PC-3 (cell line): ENCODE data around the gene EFTUD2. TPM values are rescaled to one million over a fixed set of nuclear protein-coding genes. Genes with fewer than 3 reads are reported as not detected.

Experiments used
- ATAC-seq: fragments of 200-7000 bp; cut with Tn5 transposase; 2 replicates; pipeline ENCODE4 v1.9.1; 2020; ENCODE audit warnings: mild to moderate bottlenecking, moderate library complexity
- BruUV-seq: library from RNA; stranded (reverse); fragments of 400-500 nt; replicated peaks from 2 replicates; lab custom pipeline; 2021; lab: Mats Ljungman, UMichigan
- CTCF ChIA-PET: fragments of 300-600 bp; sonication (Branson Sonifier 250); formaldehyde crosslinking; loops from one replicate; lab custom pipeline; 2022; ENCODE audit warnings: antibody characterized with exemption; lab: Charles Lee
- POLR2A ChIA-PET: fragments of 300-600 bp; sonication (Branson Sonifier 250); formaldehyde crosslinking; loops from one replicate; lab custom pipeline; 2022; ENCODE audit warnings: antibody characterized with exemption; ENCODE audit not compliant: unreplicated experiment; lab: Charles Lee
- DNase-seq: peaks from one replicate; pipeline ENCODE4 v3.0.0-alpha.2; 2015
- H2AFZ ChIP-seq: fragments of 300-600 bp; sonication (generic); 2 replicates; pipeline ENCODE4 v1.6.0; 2016; ENCODE audit warnings: antibody characterized with exemption, low read length
- H3F3A ChIP-seq: fragments of 300-600 bp; sonication (generic); one replicate; pipeline ENCODE4 v1.6.0; 2017; ENCODE audit warnings: antibody characterized with exemption, low read length, control low read depth, mild to moderate bottlenecking; ENCODE audit not compliant: unreplicated experiment
- H3K27ac ChIP-seq: fragments of 300-600 bp; sonication (generic); 2 replicates; pipeline ENCODE4 v1.5.1; 2016; ENCODE audit warnings: mild to moderate bottlenecking, low read length
- H3K27me3 ChIP-seq: fragments of 300-600 bp; sonication (generic); 2 replicates; pipeline ENCODE4 v1.6.1; 2016; ENCODE audit warnings: low read length, mixed read lengths
- H3K36me3 ChIP-seq: fragments of 300-600 bp; sonication (generic); 2 replicates; pipeline ENCODE4 v1.6.1; 2016; ENCODE audit warnings: low read depth, mixed run types, low read length, mixed read lengths
- H3K4me1 ChIP-seq: fragments of 300-600 bp; sonication (generic); 2 replicates; pipeline ENCODE4 v1.5.1; 2016; ENCODE audit warnings: low read length; ENCODE audit not compliant: insufficient read depth
- H3K4me2 ChIP-seq: fragments of 300-600 bp; sonication (generic); 2 replicates; pipeline ENCODE4 v1.6.0; 2016; ENCODE audit warnings: low read length
- H3K4me3 ChIP-seq: fragments of 300-600 bp; sonication (generic); 2 replicates; pipeline ENCODE4 v1.5.1; 2016; ENCODE audit warnings: mild to moderate bottlenecking, low read length, mixed read lengths
- H3K79me2 ChIP-seq: fragments of 300-600 bp; sonication (generic); 2 replicates; pipeline ENCODE4 v1.6.1; 2017; ENCODE audit warnings: low read length, mixed read lengths
- H3K9ac ChIP-seq: fragments of 300-600 bp; sonication (generic); 2 replicates; pipeline ENCODE4 v1.6.0; 2016; ENCODE audit warnings: mild to moderate bottlenecking, low read length
- H3K9me2 ChIP-seq: fragments of 300-600 bp; sonication (generic); replicated peaks from 2 replicates; pipeline ENCODE4 v1.6.1; 2016; ENCODE audit warnings: mixed run types, low read length, mixed read lengths
- H3K9me3 ChIP-seq: fragments of 300-600 bp; sonication (generic); 2 replicates; pipeline ENCODE4 v1.6.1; 2016; ENCODE audit warnings: low read length, mixed read lengths
- H4K20me1 ChIP-seq: fragments of 300-600 bp; sonication (generic); 2 replicates; pipeline ENCODE4 v1.6.1; 2016; ENCODE audit warnings: low read length, mixed read lengths
- CTCF ChIP-seq: fragments of 300-600 bp; sonication (generic); conservative IDR thresholded peaks from 2 replicates; pipeline ENCODE4 v1.5.1; 2017; ENCODE audit warnings: antibody characterized with exemption, low read depth, mild to moderate bottlenecking, low read length
- EZH2 ChIP-seq: fragments of 300-600 bp; sonication (generic); IDR thresholded peaks from one replicate; pipeline ENCODE4 v1.6.1; 2017; ENCODE audit warnings: antibody characterized with exemption, mild to moderate bottlenecking, low read length; ENCODE audit not compliant: unreplicated experiment
- EZH2phosphoT487 ChIP-seq: fragments of 300-600 bp; sonication (generic); IDR thresholded peaks from 2 replicates; pipeline ENCODE4 v1.6.1; 2018; ENCODE audit warnings: mild to moderate bottlenecking, antibody characterized with exemption, low read length, borderline replicate concordance
- intact Hi-C: fragments of 100-400 bp; cut with micrococcal nuclease; formaldehyde crosslinking; loops from 2 replicates; pipeline ENCODE4 v1.9.0; 2023
- total RNA-seq: library from RNA; depleted of rRNA; stranded (reverse); fragments of >200 nt; gene quantifications from 2 replicates; pipeline ENCODE4 v1.2.3, GENCODE V29; 2014

Gene EFTUD2
- total RNA-seq, 1 experiment from 2014 or later, result 227 TPM

DNA sequence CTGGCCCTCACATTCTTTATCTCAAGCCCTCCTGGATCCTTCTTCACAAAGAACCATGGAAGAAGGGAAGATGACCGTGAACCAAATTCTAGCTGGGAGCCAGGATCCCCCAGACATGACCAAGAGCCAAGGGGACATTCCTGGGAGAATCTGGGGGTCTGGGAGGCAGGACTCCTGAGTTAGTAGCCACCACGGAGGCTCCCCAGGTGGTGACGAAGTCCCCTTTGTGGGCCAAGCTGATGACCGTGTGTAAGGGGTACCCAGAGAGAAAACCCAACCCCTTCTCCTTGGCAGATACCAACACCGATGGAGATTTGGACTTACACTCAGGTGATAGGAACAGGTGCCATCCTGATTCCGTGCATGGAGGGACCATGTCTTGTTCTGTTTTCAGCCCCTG lies 22.9 kb upstream of the EFTUD2 start:
- no peak overlapping the region for H2AFZ ChIP-seq
- H3K4me1 ChIP-seq, result peaks cover 9% of the 10 kb centered on the region
- TF ChIP-seq EZH2 (no peak), EZH2phosphoT487 (no peak), CTCF (no peak)
- intact Hi-C loops, result loop anchor here (5.0 kb wide), 1 partner anchor 210 kb away; the partner anchor contains the start of gene PLCD3
- H3K9ac ChIP-seq, result no peak overlapping the region
- H3K79me2 ChIP-seq, result no peaks in the 10 kb centered on the region
- no TSS peak for BruUV-seq
- H3F3A ChIP-seq, result peaks cover 7% of the 10 kb centered on the region
- no peak overlapping the region for H3K4me2 ChIP-seq
- POLR2A ChIA-PET, result interaction anchor here (0.6 kb wide), 1 partner anchor 103 kb away, joined by 3 read pairs; no protein-coding TSS in a partner anchor
- no peak for ATAC-seq
- H3K9me2 ChIP-seq, result no peaks in the 10 kb centered on the region
- CTCF ChIA-PET, result interaction anchor here (0.7 to 2.7 kb wide), 2 partner anchors 55 to 99 kb away, joined by 6 to 45 read pairs; no protein-coding TSS in a partner anchor
- H3K9me3 ChIP-seq, result no peaks in the 10 kb centered on the region
- no peaks in the 10 kb centered on the region for H4K20me1 ChIP-seq
- no peak overlapping the region for H3K4me3 ChIP-seq
- peaks cover 16% of the 10 kb centered on the region; the same call in 1 of the 2 replicates for H3K36me3 ChIP-seq
- no peak for DNase-seq
- no peaks in the 10 kb centered on the region for H3K27me3 ChIP-seq
- no peak overlapping the region for H3K27ac ChIP-seq

DNA sequence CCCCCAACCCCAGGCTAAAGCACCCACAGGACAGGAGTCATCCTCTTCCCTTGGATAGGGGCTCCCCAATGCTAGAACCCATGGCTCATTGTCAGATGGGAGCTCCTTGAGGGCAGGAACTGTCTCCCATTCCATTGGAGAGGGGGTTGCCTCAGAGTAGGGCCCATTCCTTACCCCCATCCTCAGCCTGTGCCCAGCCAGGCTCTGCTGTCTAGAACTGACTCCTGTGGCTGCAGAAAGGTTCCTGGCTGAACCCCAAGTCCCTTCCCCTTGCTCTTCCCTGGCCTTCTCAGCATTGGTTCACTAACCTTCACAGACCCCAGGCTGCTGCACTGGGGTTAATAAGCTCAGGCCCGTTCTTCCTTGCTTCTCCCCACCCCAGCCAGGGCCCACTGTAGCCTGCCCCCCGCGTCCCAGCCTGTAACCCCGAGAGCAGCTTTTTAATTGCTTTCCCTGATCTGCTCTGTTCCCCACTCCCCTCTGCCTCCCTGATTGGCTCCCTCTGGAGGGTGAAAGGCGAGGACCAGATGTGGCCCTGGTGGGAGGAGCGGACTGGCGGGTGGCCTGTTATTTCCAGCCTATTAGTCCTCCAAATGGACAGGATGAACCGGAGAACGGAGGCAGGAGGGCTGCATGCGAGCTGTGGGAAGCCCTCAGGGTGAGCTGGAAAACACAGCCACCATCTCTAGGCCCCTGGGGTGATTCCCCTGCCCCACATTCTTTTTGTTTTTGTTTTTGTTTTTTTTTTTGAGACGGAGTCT lies 22.1 kb upstream of the EFTUD2 start:
- intact Hi-C loops, result loop anchor here (5.0 kb wide), 1 partner anchor 211 kb away; the partner anchor contains the start of gene PLCD3
- Histone ChIP-seq H3K9me3 (no peaks in the 10 kb centered on the region), H3K27me3 (no peaks in the 10 kb centered on the region), H3K4me3 (no peak overlapping the region), H3K4me2 (no peak overlapping the region), H3K79me2 (no peaks in the 10 kb centered on the region), H3K4me1 (peaks cover 18% of the 10 kb centered on the region), H3K9ac (no peak overlapping the region), H2AFZ (no peak overlapping the region), H3K36me3 (peaks cover 7% of the 10 kb centered on the region; the same call in 1 of the 2 replicates), H3K9me2 (no peaks in the 10 kb centered on the region), H3K27ac (no peak overlapping the region), H4K20me1 (no peaks in the 10 kb centered on the region), H3F3A (peaks cover 7% of the 10 kb centered on the region)
- ChIA-PET POLR2A (interaction anchor here (0.5 to 0.6 kb wide), 2 partner anchors 104 to 259 kb away, joined by 3 to 6 read pairs; no protein-coding TSS in a partner anchor), CTCF (interaction anchor here (0.7 to 2.7 kb wide), 4 partner anchors 11 to 178 kb away, joined by 5 to 45 read pairs (median 10); no protein-coding TSS in a partner anchor)
- DNase-seq, result no peak
- TF ChIP-seq CTCF (no peak), EZH2 (no peak), EZH2phosphoT487 (no peak)
- ATAC-seq, result no peak
- no TSS peak for BruUV-seq
